Epidermal melanocyte (primary cell): ENCODE results near the gene GBF1.
"Not testable (repeated sequence)": the region's sequence is repeated elsewhere in the genome, so short reads cannot be mapped to it uniquely, and the experiment has no call there.

Source experiments
- DNase-seq: peaks from one replicate; pipeline ENCODE4 v3.0.0; 2011; ENCODE audit warnings: low spot score; ENCODE audit not compliant: insufficient read length

The GBF1 gene

GRCh38 chr10:102268375-102268888, 23.1 kb downstream of the GBF1 start:
- DNase-seq: no peak

- DNase-seq: no peak
These were observed 23.7 kb downstream of the GBF1 start for GRCh38 chr10:102269017-102269416.

- no peak for DNase-seq
These were observed 28.7 kb downstream of the GBF1 start for GRCh38 chr10:102274062-102274461.

GRCh38 chr10:102275343-102275742, 30.0 kb downstream of the GBF1 start:
- no peak for DNase-seq

GRCh38 chr10:102279104-102279503, 33.8 kb downstream of the GBF1 start:
- DNase-seq: no peak

GRCh38 chr10:102280397-102281101, 35.2 kb downstream of the GBF1 start:
- no peak for DNase-seq

- no peak for DNase-seq
These were observed 35.8 kb downstream of the GBF1 start for GRCh38 chr10:102281102-102281487.

GRCh38 chr10:102283488-102283887, 38.2 kb downstream of the GBF1 start:
- DNase-seq: no peak

GRCh38 chr10:102283890-102284289, 38.6 kb downstream of the GBF1 start:
- DNase-seq: no peak

- DNase-seq: no peak
These were observed 39.2 kb downstream of the GBF1 start for GRCh38 chr10:102284531-102284930.

GRCh38 chr10:102285133-102285532, 39.8 kb downstream of the GBF1 start:
- no peak for DNase-seq

- no peak for DNase-seq
These were observed 40.9 kb downstream of the GBF1 start for GRCh38 chr10:102286216-102286615.

GRCh38 chr10:102287538-102287937, 42.2 kb downstream of the GBF1 start:
- DNase-seq: no peak

- no peak for DNase-seq
These were observed 42.7 kb downstream of the GBF1 start for GRCh38 chr10:102287991-102288390.

- no peak for DNase-seq
These were observed 44.0 kb downstream of the GBF1 start for GRCh38 chr10:102289356-102289755.

- DNase-seq: no peak
These were observed 44.5 kb downstream of the GBF1 start for GRCh38 chr10:102289840-102290239.

- DNase-seq: no peak
These were observed 46.0 kb downstream of the GBF1 start for GRCh38 chr10:102291221-102291905.

GRCh38 chr10:102297101-102297500, 51.8 kb downstream of the GBF1 start:
- DNase-seq: no peak

- DNase-seq: no peak
These were observed 53.6 kb downstream of the GBF1 start for GRCh38 chr10:102298899-102299298.

- DNase-seq: no peak
These were observed 54.5 kb downstream of the GBF1 start for GRCh38 chr10:102299873-102300272.

GRCh38 chr10:102300278-102300843, 55.0 kb downstream of the GBF1 start:
- no peak for DNase-seq

GRCh38 chr10:102300912-102301311, 55.6 kb downstream of the GBF1 start:
- not testable (repeated sequence) for DNase-seq
